ENCODE data around the gene ANK3. TPM values are rescaled to one million over a fixed set of nuclear protein-coding genes. Genes with fewer than 3 reads are reported as not detected.

ANK3 gene
- total RNA-seq, 1 experiment from 2014 or later: 4.1 TPM

GRCh38 chr10:60098677-60099601 is 290.7 kb downstream of the ANK3 start:
- peak; percentile 8 for DNase-seq (ENCODE audit: low read depth)

- DNase-seq (ENCODE audit: low read depth): peak; percentile 9
Measured at GRCh38 chr10:60096761-60097513, 292.7 kb downstream of the ANK3 start.

GRCh38 chr10:60093317-60093716 is 296.4 kb downstream of the ANK3 start:
- DNase-seq (ENCODE audit: low read depth): no peak

GRCh38 chr10:60086862-60087261 is 302.8 kb downstream of the ANK3 start:
- DNase-seq (ENCODE audit: low read depth): no peak

- DNase-seq (ENCODE audit: low read depth): no peak
Measured at GRCh38 chr10:60086421-60086820, 303.3 kb downstream of the ANK3 start.

- peak; percentile 16 for DNase-seq (ENCODE audit: low read depth)
Measured at GRCh38 chr10:60082744-60083344, 306.8 kb downstream of the ANK3 start.

- DNase-seq (ENCODE audit: low read depth): no peak
Measured at GRCh38 chr10:60082341-60082740, 307.3 kb downstream of the ANK3 start.

GRCh38 chr10:60073781-60074656 is 315.7 kb downstream of the ANK3 start:
- no peak for DNase-seq (ENCODE audit: low read depth)

- DNase-seq (ENCODE audit: low read depth): no peak
Measured at GRCh38 chr10:60073397-60073780, 316.3 kb downstream of the ANK3 start.

- DNase-seq (ENCODE audit: low read depth): no peak
Measured at GRCh38 chr10:60069311-60069710, 320.4 kb downstream of the ANK3 start.

GRCh38 chr10:60050366-60050765 is 339.3 kb downstream of the ANK3 start:
- no peak for DNase-seq (ENCODE audit: low read depth)

GRCh38 chr10:60048091-60048501 is 341.6 kb downstream of the ANK3 start:
- peak; percentile 27 for DNase-seq (ENCODE audit: low read depth)

- no peak for DNase-seq (ENCODE audit: low read depth)
Measured at GRCh38 chr10:60045571-60045970, 344.1 kb downstream of the ANK3 start.

- DNase-seq (ENCODE audit: low read depth): no peak
Measured at GRCh38 chr10:60044971-60045370, 344.7 kb downstream of the ANK3 start.

- no peak for DNase-seq (ENCODE audit: low read depth)
Measured at GRCh38 chr10:60044242-60044641, 345.4 kb downstream of the ANK3 start.

GRCh38 chr10:60043561-60044241 is 346.0 kb downstream of the ANK3 start:
- no peak for DNase-seq (ENCODE audit: low read depth)

GRCh38 chr10:60042914-60043313 is 346.8 kb downstream of the ANK3 start:
- DNase-seq (ENCODE audit: low read depth): no peak

- DNase-seq (ENCODE audit: low read depth): no peak
Measured at GRCh38 chr10:60042262-60042661, 347.4 kb downstream of the ANK3 start.

GRCh38 chr10:60041489-60042133 is 348.1 kb downstream of the ANK3 start:
- DNase-seq (ENCODE audit: low read depth): no peak

GRCh38 chr10:60040014-60040662 is 349.5 kb downstream of the ANK3 start:
- DNase-seq (ENCODE audit: low read depth): no peak
